Islet of Langerhans (tissue), 1 donor: Measurements from ENCODE around the gene TMEM273.

ENCODE experiments used
- FAIRE-seq: peaks from one replicate; lab custom pipeline; 2011; peaks lifted over from hg19 to GRCh38; lab: Jason Lieb, UNC

Gene TMEM273

DNA sequence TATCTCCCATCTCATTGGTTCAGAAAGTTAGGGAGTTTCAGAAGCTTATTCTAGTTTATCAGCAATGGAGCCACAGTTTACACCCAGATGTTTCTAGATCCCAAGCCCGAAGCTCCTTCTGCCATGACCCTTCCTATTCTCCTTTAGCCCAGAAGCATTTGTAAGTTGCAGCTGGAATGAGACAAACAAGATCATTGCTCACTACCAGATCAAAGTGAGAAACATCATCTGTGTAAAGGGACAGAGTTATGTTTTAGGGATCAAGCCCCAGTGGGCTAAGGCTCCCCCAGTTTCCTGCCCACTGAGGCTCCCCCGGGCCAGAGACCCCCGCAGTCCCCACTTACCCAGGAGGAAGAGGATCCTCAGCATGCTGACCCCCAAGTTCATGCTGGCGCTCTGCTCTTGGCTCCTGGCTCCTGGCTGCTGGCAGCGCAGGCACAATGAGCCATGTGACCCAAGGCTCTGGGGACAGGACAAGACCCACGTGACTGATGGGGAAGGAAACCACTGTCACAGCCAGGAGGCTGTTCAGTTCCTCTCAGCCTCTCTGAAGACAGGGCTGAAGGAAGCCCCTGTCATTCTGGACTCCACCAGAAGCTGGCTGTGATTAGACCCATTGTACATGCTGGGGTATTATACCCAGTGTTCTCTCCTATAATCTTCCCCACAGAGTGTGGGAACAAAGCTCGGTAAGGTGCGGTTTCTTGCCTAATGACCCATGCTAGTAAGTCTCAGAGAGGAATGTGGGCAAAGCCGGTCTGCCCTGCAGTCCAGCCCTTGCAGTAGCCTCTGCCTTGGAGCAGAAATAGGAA lies at the start of gene TMEM273:
TSS of gene TMEM273 (minus strand) at position 442 of the 812 bp plus-strand sequence. CDS start at position 387, 55 bp downstream.
- FAIRE-seq: no peak

DNA sequence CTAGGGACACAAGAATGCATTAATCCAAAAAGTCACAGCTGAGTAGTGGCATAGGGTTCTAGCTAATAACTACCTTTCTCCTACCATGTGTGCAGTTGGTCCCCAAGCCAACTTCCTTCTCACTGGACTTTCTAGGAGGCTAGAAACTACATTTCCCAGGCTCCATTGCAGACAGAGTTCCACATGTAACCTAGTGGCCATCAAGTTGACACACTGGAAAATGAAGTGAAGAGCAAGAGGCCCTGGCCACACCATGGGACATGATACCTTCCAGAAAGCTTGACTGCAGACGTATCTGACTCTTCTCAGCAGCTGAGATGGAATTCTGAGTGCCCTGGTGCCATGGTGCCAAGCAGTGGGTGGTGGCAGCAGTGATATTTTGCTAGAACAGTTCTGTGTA lies 49.8 kb upstream of the TMEM273 start:
- FAIRE-seq: no peak

GRCh38 chr10:49235392-49235791 lies 47.2 kb upstream of the TMEM273 start:
- FAIRE-seq: no peak

DNA sequence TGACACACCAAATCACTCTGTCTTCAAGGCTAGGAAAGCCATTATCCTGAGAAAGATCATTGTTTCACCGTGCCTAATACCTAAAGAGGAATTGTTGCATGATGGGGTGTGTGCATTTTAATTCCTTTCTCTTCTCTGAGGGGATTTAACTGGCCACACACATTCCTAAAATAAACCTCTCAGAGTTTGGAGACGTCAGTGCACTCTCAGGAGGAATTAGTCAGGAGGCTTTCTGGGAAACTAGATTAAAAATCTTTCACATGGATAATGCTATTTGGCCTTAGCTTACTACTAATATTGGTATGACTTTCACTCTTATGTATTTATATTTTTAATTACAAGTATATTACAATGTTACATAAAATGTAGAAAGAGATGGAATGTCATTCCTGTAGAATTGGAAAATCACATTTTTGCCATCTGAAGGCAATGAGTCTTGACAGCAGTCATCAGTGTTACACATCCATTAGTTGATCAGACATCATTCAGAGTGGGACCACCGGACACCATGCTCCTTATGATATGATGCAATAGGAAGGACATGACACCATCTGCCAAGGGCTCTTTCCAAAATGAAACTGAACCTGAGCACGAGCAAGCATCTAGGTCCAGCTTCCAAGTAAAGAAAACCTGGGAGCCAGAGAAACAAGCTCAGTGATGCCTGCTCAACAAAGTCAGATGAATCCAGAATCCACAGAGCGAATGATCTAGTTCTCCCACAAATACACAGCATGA lies 43.1 kb upstream of the TMEM273 start:
- FAIRE-seq: no peak

DNA sequence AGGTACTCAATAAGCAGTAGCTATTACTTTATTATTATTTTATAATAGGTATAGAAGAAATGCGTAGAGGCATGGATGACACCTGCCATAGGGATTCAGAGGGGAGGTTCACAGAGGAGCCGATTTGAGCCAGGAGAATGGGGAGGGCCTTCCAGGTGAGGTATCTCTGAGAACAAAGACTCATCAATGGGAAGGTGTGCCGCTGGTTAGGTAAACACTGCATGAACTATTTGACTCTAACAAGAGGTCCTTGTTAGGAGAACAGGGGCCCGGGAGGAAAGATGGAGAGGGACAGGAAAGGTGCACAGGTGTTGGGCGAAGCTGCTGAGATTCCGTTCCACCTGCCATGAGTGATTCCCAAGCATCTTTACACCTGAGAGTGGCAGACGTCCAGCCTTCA lies 41.8 kb upstream of the TMEM273 start:
- no peak for FAIRE-seq

- no peak for FAIRE-seq
Observed at GRCh38 chr10:49228677-49229076, 40.5 kb upstream of the TMEM273 start.

- FAIRE-seq: no peak
Observed at GRCh38 chr10:49227406-49227805, 39.2 kb upstream of the TMEM273 start.

GRCh38 chr10:49226594-49226993 lies 38.4 kb upstream of the TMEM273 start:
- FAIRE-seq: no peak

GRCh38 chr10:49225218-49225876 lies 37.2 kb upstream of the TMEM273 start:
- FAIRE-seq: no peak

- FAIRE-seq: no peak
Observed at GRCh38 chr10:49223205-49223604, 35.0 kb upstream of the TMEM273 start.

- no peak for FAIRE-seq
Observed at GRCh38 chr10:49222170-49222569, 34.0 kb upstream of the TMEM273 start.

- no peak for FAIRE-seq
Observed at GRCh38 chr10:49220679-49221078, 32.5 kb upstream of the TMEM273 start.

- no peak for FAIRE-seq
Observed at GRCh38 chr10:49220031-49220430, 31.8 kb upstream of the TMEM273 start.

DNA sequence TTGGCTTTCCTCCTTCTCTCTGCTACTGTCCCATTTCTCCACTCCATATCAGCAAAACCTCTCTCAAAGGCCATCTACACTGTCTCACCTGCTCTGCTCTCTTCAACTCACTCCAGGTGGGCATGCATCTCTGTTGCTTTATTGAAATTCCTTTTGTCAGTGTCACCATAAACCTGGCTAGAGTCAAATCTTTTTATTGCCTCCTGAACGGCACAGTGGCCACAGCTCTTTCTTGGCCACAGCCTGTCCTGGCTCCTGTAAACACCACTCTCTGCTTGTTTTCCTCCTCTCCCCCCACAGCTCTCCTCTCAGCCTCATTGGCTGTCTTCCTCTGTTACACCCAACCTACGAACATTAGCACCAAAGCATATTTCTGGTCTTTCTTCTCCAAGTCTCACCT lies 31.1 kb upstream of the TMEM273 start:
- no peak for FAIRE-seq

DNA sequence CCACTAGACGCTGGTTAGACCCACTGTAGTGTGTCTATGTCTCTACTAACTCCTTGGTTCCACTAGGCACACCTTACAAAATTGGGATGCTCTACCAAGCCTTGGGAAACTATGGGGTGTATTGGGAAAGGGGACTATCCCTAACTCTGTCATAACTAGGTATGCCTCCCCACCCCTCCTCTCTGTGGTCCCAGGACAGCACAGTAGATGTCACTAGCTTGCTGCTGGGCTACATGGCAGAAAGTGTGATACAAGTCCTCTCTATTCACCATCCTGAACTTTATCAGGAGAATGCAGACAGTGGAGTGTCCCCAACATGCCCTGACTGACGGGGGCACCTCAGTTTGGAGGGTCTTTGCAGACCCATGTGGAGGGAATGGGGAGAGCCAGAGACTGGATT lies 30.3 kb upstream of the TMEM273 start:
- no peak for FAIRE-seq

DNA sequence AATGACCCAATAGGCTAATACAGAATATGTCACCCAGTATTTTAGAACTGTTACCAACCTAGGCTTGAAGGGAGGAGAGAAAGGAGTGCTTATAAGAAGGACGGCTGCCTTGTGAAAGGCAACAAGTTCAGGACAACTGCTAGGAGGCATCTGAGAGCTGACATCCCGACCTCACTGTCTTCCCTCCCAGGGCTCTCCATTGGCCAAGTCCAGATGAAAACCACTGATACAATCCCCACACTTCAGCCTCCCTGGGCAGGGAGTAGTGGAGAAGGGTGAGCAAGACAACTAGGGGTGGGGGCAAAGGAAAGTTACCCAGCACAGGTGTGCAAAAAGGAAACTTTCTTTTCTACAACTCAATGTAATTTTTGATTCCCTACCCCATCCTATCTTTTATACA lies 29.5 kb upstream of the TMEM273 start:
- FAIRE-seq: no peak

DNA sequence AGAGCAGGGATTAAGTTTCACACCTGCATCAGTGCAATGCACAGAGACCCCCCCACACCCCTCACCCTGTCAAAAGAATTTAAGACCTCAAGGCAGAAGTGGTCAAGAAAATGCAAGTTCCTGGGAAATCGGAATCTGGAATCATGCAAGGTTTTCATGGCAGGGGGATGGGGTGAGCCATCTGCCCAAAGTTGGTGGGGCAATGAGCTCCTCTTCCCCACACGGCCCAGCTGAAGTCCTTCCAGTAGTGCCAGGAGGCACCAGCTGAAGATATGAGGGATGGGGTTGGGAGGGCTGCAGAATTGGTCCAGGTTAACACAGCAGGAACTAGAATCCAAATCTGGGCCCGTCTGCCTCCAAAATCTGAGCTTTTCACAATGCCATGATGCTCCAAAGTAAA lies 25.0 kb upstream of the TMEM273 start:
- no peak for FAIRE-seq

GRCh38 chr10:49212783-49213182 lies 24.6 kb upstream of the TMEM273 start:
- no peak for FAIRE-seq

DNA sequence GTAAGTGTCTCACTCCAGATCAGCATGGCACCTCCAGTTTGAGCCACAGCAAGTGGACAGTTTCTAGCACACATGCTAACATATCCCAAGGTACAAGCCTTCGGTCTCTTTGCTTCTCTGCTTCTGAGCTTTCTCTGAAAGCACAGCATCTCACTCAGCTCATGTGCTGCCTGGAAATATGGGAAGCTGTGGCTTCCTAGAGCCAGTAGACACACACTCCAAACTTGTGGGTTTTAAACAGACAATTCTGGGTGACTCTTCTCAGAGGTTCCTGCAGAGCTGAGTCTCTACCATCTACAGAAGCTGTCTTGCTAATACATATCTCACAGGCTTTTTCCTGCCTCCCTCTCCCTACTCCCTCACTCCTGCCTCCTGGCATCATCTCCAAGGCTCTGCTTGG lies 23.9 kb upstream of the TMEM273 start:
- FAIRE-seq: no peak

- no peak for FAIRE-seq
Observed at GRCh38 chr10:49208996-49209395, 20.8 kb upstream of the TMEM273 start.

- no peak for FAIRE-seq
Observed at GRCh38 chr10:49207936-49208487, 19.8 kb upstream of the TMEM273 start.

DNA sequence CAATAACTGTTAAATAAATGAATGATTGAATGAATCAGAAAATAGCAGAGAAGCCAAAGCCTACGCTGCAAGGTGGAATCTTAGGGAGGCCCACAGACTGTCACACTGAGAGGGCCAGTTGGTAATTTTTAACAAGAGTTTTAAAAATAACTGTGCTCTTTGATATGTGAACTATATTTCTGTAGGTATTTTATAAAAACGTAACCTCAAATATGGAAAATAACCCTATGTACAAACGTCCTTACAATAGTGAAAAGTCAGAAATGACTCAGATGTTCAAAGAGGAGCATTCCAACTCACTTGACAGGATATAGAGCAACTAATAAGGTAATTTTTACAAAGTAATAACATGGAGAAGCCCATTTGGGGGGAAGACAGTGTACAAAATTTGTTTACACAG lies 18.9 kb upstream of the TMEM273 start:
- FAIRE-seq: no peak

DNA sequence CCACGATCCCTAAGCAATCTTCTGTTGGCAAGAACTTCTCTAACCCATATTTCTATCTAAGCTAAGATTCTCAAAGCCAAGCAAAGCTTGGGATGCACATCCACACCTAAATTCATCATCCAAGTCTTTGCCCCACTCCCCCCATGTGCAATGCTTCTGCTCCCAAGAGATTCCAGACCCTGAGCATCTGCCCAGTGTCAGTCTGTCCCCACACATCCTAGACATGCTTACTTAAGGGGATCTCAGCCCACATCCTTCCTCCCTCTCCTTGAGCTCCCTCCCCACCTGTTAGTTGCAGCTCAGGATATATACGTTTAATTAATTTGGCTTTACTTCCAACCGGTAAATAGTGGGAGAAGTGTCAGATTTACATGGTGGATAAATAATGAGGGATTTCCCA lies 17.0 kb upstream of the TMEM273 start:
- no peak for FAIRE-seq
